GM19023 (cell line): ENCODE data around the gene ADRA2B.
"Not testable (repeated sequence)": the region's sequence is repeated elsewhere in the genome, so short reads cannot be mapped to it uniquely, and the experiment has no call there.

Experiments
- ATAC-seq: cut with Tn5 transposase; IDR thresholded peaks from one replicate; pipeline ENCODE4 v1.9.1; 2021; ENCODE audit warnings: mild to moderate bottlenecking, moderate library complexity; ENCODE audit not compliant: unreplicated experiment

ADRA2B gene

DNA sequence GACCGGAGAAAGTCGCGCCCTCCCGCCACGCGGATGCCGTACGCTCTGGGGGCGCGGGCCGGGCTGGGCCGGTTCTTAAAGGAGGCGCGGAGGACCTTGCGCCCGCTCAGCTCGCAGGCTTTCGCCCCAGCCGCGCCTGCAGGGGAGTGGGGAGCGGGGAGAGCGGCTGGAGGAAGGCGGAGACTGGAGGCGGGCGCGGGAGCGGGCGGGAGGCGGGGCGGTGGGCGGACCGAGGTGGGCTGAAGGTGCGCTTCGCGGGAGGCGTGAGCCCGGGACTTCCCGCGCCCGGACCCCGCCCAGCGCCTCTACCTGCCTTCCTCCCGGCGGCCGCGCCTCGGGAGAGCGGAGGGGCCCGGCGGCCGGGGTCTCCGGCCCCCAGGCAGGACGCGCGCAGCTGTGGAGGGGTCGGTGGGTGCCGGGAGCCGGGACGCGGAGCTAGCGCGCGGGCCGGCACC lies at the start of gene ADRA2B:
TSS of gene ADRA2B (minus strand) at position 148 of the 455 bp plus-strand sequence. CDS start 422 bp downstream, outside the sequence.
- peak; percentile 47 for ATAC-seq

DNA sequence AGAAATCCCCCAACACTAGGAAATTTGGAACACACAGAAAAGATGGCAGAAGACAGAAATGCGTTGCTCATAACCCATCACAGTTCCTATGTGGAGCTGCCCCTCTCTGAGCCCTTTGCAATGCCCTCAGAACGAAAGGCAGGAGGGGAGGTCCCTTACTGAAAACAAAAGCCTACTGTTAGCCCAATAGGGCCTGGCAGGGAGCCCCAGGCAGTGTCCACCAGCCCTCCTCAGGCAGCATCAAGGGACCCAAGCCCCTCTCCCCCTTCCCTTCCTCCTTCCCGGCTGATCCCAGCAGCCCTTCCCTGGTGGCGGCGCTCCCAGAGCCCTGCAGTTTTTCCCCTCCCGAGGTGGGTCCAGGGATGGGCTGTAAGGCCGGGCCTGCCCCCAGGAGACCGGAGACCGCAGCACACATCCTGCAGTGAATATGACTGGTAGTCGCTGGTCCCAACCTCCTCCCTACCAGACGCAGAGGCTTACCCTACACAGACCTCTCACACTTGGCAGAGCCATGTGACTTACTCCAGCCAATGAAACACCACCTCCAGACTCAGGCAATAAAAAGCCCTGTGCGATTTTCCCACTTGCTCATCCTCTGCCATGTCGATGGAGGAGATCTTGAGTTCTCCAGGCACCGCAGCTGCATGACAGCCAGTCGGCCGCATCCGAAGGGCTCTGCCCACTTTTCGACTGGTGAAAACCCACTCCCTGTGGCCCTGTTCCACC lies 48.3 kb upstream of the ADRA2B start:
- ATAC-seq: peak; percentile 76

DNA sequence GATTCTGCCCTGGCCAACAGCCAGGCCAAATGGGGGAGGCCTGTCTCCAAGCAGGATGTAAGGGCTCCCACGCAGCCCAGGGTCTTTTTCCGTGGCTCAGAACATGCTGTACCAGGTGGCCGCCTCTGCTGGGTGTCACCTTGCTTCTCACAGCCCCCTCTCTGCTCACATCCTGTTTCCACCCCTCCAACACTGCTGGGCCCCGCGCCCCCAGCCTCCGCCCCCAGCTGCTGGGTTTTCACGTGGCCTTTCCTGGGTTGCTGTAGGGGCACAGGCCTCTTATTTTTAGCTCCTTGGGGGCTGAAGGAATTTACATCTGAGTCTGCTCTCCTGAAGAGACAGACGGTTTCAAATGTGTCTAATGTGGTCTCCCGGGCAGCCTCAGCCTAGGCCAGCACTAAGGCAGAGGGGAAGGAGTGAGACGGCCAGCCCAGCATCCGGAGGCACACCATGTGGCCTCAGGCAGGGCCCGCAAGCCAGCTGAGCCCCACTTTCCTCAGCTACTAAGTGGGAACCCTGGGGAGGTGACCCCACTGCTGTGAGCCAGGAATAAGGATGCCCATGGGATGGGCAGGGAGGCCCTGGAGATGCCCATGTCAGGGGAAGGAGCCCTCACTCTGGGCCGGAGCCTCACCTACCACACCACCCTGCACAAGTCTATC lies 47.5 kb upstream of the ADRA2B start:
- ATAC-seq: peak; percentile 59

DNA sequence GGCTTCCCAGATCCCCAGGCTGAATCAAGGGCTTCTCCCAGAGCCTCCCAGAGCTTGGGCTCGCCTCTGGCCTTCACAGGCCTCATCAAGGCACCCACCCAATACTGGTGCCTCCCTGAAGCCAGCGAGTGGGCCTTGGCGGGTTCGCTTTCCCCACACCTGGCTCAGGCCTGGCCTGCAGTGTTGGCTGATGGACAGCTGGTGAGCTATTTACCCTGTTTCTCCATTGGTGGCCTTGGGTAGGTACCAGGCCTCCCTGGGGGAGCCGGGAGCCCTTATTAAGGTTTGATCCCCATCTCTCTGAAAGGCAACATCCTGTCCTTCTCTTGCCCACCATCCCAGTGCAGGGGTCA lies 47.0 kb upstream of the ADRA2B start:
- peak; percentile 7 for ATAC-seq

DNA sequence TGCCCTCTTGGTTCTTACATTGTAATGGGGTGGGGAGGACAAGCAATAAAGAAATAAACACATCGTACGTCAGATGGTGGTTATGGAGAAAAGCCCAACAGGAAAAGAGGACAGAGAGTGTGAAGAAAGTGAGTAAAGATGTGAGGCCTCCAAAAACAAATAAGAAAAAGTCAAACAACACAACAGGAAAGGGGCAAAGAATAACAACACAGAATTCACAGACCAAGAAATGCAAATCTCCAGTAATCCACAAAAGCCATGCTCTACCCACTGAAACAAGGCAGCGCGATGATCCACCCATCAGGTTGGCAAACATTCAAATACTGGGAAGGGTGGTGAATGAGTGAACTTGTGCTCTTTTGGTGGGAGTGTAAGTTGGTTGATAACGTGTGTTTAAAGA lies 45.5 kb upstream of the ADRA2B start:
- ATAC-seq: no peak

DNA sequence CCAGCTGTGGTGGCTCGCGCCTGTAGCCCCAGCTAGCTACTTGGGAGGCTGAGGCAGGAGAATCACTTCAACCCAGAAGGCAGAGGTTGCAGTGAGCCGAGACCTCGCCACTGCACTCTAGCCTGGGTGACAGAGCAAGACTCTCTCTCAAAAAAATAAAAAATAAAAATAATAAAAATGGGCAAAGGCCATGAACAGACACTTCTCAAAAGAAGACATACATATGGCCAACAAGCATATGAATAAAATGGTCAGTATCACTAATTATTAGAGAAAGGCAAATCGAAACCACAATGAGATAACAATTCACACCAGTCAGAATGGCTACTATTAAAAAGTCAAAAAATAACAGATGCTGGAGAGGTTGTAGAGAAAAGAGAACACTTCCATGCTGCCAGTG lies 44.0 kb upstream of the ADRA2B start:
- ATAC-seq: not testable (repeated sequence)

DNA sequence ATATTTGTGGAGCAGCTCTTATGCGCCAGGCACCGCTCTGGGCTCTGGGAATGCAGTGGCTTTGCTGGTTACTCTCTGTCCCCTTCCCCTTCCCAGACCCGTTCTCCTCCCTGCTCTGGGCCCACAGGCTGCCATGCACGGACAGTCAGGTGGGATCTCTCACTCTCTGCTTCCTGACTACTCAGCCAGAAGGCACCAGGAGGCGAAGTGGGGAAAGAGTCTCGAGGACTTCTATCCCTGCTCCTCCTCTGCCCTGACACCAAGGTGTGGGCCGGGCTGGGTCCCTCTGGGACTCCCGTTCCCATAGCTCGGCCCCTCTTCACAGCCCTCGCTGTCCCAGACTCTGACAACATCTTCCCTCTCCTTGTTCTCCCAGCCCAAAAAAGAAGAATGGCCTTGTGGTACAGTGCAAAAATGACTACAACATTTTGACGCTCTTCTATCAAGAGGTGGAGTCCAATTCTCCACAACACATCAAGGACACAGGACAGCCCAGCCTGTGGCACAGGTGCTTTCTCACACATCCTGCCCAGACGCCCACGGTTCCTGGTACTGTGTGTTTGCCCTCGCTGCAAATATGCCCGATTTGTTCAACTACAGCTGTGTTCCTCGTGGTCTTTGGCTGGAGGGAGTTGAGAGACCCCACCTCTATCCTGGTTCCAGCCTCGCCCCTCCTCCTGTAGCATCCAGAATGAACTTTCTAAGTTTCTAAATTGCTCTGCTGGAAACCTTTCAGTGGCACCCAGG lies 42.9 kb upstream of the ADRA2B start:
- ATAC-seq: no peak

DNA sequence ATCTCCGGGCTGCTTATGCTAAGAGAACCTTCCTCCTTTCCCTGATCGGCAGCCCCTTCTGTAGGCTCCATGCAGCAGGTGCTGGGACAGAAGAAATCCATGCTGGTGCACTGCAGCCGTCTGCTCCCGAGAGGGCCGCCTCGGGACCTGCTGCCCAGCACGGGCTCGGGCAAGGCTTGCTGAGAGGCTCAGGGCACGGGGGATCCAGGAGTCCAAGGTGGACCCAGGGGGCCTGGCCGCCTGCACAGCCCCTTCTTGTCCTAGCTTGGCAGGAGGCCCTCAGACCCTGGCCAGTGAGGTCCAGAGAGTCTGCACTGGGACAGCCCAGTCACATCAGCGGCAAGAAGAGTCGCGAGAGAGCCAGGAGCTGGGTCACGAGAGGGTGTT lies 42.2 kb upstream of the ADRA2B start:
- ATAC-seq: no peak

DNA sequence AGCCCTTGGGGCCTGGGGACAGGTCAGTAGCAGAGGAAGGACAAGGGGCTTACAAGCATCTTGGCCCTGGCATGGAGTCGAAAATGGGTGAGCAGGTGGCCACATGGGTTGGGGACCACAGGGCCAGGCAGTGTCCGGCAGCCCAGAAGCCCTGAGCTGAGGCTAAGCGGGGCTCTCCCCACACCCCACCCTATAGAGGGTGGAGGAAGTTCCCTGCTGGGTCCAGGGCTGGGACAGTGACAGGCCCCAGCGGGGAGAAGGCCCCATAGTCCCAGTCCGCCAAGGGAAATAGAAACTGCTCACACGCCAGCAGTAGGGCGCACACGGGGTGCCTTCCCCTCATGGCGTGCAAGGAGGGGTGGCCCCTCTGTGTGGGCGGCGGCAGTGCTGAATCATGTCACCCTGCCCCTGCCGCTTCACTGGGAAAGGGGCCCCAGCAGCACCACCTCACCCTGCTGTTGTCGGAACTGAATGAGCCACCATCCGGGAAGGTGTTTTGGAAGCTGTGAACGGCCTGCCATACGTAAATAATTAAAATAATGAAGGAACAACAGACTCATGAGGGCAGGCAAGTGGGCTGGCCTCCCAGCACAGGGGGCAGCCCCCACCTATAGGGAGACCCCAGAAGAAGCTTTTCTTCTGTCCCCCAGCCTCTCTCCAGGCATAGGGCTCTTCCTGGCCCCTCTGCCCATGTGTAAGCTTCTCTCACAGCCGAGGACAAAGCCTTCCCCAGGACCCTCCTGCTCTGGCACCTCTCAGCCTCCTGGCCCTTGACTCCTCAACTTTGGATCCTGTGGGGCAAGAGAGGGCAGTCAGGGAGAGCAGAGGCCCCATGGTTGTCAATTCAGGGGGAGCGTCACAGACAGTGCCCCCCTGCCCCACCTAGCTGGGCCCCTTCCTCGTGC lies 41.5 kb upstream of the ADRA2B start:
- peak; percentile 68 for ATAC-seq

DNA sequence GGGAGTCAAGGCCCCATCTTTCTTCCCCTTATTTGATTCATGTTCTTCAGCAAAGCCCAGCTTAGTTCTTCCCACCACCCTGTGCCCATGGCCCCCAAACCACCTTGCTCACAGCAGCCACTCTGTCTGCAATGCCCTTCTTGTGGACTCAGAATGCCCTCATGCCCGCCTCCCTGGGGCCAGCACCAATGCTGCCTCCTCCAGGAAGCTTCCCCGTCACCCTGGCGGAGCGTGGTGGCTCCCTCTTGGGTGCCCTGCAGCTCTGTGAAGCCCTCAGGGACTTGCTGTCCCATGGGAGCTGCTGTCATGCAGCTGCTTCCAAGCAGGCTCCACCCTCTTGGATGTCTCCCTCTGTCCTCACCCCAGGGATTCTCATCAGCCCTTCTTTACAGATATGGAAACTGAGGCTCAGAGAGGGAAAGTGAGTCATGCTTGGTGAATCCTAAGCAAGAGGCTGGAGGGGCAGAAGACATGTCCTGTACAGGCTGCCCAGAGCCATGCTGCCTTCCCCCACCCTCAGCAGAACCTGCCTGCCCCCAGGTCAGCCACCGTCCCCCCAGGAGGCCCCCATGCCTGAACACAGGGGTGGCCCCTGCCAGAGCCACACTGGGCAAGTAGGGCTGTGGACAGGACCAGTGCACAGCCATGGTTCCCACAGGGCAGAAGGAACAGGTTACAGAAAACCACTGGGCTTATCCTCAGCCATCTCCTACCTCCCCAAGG lies 40.7 kb upstream of the ADRA2B start:
- peak; percentile 39 for ATAC-seq

DNA sequence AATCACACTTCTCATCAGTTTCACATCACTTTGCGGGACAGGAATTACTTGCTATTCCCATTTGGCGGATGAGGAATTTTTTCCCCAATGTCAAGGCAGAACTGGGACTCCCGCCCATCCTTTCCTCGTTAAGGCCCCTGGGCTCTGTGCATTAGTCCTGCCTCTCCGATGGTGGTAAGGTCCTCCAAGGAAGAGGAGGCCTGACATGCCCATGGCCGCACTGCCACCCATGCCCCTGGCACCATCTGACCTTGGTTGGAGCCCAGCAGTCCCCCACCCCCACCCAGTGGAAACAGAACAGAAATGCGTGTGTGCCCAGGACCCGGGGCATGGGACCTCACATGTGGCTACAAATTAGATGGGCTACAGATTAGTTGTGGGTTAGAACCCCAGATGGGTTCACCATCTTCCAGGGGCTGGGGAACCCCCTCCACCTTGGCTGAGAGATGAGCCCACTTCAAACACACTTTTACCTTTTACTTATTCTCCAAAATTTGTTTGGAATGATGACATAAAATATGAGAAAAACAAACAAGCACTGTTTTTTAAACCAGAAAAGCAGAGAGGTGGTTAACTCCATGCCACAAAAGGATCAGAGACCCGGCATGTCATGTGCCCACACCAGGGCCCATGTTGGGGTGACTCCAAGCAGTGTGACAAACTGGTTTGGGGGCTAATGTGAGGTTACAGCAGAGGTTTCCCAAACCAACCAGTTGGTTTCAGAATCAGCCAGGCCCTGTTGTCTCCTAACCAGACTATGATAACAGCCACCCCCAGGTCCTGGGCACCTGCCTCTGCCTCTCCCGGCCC lies 39.8 kb upstream of the ADRA2B start:
- no peak for ATAC-seq

DNA sequence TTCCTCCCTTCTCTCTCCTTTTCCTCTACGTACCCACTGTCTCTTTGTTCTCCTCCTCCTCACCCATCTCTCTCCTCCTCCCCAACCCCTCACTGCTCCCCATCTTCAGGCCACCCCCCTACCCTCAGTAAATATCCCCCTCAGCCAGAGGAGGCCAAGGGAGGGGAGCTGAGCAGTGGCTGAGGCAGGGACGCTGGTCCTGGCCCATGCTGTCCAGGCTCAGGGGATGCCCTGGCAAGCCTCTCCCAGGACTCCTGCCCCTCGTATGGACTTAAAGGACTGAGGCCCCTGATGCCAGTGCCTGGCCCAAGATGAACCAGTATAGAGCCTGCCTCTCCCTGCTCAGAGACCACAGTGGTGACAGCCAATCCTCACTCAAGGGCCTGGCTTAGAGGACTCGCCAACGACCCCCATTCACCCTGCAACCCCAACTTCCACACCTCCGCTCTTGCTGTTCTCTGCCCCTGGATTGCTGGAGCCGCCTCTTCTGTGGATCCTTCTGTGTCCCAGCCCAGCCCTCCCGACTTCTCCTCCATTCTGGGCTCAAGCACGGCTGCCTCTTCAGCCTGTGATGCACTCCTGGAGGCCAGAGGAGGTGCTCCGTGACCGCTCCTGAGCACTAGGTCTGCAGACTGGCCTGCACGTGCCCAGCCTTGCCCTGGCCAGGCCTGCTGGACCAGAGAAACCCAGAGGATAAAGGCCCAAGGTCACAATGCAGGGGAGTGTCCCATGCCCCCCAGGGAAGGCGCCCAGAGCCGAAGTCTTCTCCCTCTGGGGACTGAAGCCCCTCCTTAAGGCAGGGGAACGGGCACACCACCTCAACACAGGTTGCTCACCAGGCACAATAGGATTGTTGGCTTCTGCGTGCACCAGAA lies 38.4 kb upstream of the ADRA2B start:
- ATAC-seq: no peak

DNA sequence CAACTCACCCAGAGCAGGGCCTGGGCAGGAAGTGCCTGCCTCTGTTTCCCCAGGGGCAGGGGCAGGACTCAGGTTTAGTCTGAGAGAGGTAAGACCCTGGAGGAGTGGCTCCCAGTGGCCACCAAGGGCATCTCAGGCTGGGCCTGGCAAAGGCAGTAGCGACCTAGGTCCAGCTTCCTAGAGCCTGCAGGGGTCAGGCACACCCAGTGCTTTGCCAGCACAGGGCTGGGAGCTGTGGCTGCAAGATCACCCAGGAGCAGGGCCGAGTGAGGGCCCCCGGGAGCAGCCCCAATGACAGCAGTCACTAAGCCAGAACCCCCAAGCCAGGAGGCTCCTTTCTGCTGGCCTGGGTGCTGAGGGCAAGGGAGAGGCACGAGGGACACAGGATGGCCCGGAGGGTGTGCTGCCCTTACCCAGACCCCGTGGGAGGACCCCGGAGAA lies 37.6 kb upstream of the ADRA2B start:
- no peak for ATAC-seq

DNA sequence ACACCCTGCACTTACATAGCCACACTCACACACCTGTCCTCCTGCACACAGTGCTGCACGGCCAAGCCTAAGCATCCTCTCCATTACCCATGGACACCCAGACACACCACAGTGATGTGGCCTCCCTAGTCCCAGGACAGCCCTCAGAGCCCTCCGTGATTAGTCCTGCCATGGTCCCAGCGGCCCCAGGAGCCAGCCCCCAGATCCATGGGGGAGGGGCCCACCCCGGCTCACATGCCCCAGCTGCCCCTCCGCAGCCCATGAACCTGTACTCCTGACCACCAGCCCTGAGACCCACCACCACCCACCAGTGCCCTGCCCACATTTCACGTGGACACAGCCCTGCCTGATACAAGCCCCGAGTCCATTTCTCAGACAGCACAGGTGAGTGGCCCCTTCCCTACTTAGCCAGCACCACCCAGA lies 36.9 kb upstream of the ADRA2B start:
- ATAC-seq: no peak

DNA sequence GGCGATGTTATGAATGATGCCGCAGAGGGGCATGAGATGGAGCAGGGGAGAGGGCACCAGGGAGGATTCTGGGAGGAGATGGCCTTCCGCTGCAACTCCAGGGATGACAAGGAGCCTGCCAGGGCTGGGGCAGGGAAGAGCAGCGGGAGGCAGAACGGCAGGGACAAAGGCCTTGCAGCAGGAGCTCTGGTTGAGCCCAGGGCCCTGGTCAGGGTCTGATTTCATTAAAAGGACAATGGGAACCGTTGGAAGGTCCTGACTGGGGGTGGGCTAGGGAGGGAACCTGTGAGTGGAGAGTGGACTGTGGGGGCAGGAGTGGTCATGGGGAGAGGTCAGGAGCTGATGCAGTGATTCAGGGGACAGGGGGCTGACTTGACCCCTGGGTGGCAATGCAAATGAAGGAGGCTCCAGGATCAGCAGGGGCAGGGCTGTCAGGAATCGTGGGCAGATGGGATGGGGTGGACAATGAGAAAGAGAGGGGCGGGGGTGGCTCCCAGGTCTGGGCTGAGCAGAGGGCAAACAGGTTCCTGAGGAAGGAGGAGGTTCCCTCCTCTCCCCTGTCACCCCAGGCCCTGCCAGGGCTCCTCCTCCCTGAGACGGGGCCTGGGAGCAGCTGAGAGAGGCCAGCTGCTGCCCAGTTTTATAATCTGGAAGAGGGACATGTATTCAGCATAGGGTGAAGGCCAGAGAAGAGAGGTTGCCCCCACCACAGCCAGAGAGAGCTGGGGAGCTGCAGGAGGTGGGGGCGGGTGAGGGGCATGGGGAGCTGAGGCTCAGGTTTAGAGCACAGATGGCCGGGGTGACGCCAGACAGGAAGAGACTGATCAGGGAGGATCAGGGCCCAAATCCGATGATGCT lies 36.2 kb upstream of the ADRA2B start:
- ATAC-seq: no peak

DNA sequence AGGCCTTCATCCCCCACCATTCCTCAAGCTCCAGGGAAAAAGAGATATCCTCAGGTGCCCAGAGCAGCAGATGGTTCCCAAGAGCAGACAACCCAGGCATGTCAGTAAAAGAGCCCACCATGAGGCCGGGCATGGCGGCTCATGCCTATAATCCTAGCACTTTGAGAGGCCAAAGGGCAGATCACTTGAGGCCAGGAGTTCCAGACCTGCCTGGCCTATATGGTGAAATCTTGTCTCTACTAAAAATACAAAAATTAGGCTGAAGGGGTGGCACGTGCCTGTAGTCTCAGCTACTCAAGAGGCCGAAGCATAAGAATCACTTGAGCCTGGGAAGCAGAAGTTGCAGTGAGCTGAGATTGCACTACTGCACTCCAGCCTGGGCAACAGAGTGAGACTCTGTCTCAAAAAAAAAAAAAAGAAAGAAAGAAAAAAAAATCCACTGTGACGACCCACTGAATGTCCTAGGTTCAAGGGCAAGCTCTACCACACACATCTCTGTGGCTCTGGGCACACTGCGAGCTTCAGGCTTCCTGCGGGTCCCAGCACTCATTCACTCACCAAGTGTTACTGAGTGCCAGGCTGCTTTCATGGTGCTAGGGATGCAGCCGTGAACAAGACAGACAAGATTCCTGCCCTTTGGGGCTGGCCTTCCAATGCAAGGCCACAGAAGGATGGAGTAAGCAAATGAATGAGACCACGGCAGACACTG lies 35.4 kb upstream of the ADRA2B start:
- no peak for ATAC-seq
